Measurements from ENCODE around the gene RIN3.
A peak's percentile ranks its signal among the peaks of the same experiment; 100 is the strongest.
"Not testable (repeated sequence)": the region's sequence is repeated elsewhere in the genome, so short reads cannot be mapped to it uniquely, and the experiment has no call there.

The RIN3 gene

GRCh38 chr14:92665661-92666110, 152.1 kb downstream of the RIN3 start:
- DNase-seq (ENCODE audit: low spot score): no peak

- no peak for DNase-seq (ENCODE audit: low spot score)
Measured at GRCh38 chr14:92666251-92666650, 152.7 kb downstream of the RIN3 start.

- no peak for DNase-seq (ENCODE audit: low spot score)
Measured at GRCh38 chr14:92668276-92668973, 154.8 kb downstream of the RIN3 start.

GRCh38 chr14:92670160-92670559, 156.6 kb downstream of the RIN3 start:
- no peak for DNase-seq (ENCODE audit: low spot score)

- DNase-seq (ENCODE audit: low spot score): no peak
Measured at GRCh38 chr14:92670643-92671366, 157.2 kb downstream of the RIN3 start.

GRCh38 chr14:92673601-92674150, 160.1 kb downstream of the RIN3 start:
- no peak for DNase-seq (ENCODE audit: low spot score)

- DNase-seq (ENCODE audit: low spot score): no peak
Measured at GRCh38 chr14:92675421-92675820, 161.8 kb downstream of the RIN3 start.

GRCh38 chr14:92675976-92676375, 162.4 kb downstream of the RIN3 start:
- no peak for DNase-seq (ENCODE audit: low spot score)

GRCh38 chr14:92676403-92677086, 163.0 kb downstream of the RIN3 start:
- no peak for DNase-seq (ENCODE audit: low spot score)

- no peak for DNase-seq (ENCODE audit: low spot score)
Measured at GRCh38 chr14:92677087-92677668, 163.6 kb downstream of the RIN3 start.

GRCh38 chr14:92677955-92678354, 164.4 kb downstream of the RIN3 start:
- no peak for DNase-seq (ENCODE audit: low spot score)

GRCh38 chr14:92678766-92679165, 165.2 kb downstream of the RIN3 start:
- DNase-seq (ENCODE audit: low spot score): no peak

- DNase-seq (ENCODE audit: low spot score): no peak
Measured at GRCh38 chr14:92679246-92679645, 165.7 kb downstream of the RIN3 start.

GRCh38 chr14:92680330-92680729, 166.7 kb downstream of the RIN3 start:
- not testable (repeated sequence) for DNase-seq (ENCODE audit: low spot score)

- peak; percentile 81 for DNase-seq (ENCODE audit: low spot score)
Measured at GRCh38 chr14:92680781-92681650, 167.4 kb downstream of the RIN3 start.

- DNase-seq (ENCODE audit: low spot score): no peak
Measured at GRCh38 chr14:92683041-92683440, 169.5 kb downstream of the RIN3 start.

- DNase-seq (ENCODE audit: low spot score): no peak
Measured at GRCh38 chr14:92684801-92685560, 171.4 kb downstream of the RIN3 start.

GRCh38 chr14:92685784-92686355, 172.3 kb downstream of the RIN3 start:
- no peak for DNase-seq (ENCODE audit: low spot score)

GRCh38 chr14:92686411-92686899, 172.9 kb downstream of the RIN3 start:
- no peak for DNase-seq (ENCODE audit: low spot score)

GRCh38 chr14:92686900-92687427, 173.4 kb downstream of the RIN3 start:
- DNase-seq (ENCODE audit: low spot score): peak; percentile 93
